Testis (tissue), 2 donors: ENCODE measurements around the gene HOXA3.

Experiments
- POLR2A ChIP-seq: fragments of 450-650 bp; IDR thresholded peaks from one replicate; pipeline ENCODE4 v1.6.1; 2017; ENCODE audit warnings: antibody characterized with exemption, mild to moderate bottlenecking, moderate library complexity
- TF ChIP-seq, protein P1 (sequence below), 3 experiments: fragments of 450-650 bp in 2 of 3; fragments of 200-600 bp in 1 of 3; sonication (generic) in 1 of 3; IDR thresholded peaks; one replicate each; pipeline ENCODE4 v1.5.1; 2016 to 2019; ENCODE audit warnings: antibody characterized with exemption in 3 of 3, mild to moderate bottlenecking in 2 of 3, moderate library complexity in 1 of 3

DNA sequence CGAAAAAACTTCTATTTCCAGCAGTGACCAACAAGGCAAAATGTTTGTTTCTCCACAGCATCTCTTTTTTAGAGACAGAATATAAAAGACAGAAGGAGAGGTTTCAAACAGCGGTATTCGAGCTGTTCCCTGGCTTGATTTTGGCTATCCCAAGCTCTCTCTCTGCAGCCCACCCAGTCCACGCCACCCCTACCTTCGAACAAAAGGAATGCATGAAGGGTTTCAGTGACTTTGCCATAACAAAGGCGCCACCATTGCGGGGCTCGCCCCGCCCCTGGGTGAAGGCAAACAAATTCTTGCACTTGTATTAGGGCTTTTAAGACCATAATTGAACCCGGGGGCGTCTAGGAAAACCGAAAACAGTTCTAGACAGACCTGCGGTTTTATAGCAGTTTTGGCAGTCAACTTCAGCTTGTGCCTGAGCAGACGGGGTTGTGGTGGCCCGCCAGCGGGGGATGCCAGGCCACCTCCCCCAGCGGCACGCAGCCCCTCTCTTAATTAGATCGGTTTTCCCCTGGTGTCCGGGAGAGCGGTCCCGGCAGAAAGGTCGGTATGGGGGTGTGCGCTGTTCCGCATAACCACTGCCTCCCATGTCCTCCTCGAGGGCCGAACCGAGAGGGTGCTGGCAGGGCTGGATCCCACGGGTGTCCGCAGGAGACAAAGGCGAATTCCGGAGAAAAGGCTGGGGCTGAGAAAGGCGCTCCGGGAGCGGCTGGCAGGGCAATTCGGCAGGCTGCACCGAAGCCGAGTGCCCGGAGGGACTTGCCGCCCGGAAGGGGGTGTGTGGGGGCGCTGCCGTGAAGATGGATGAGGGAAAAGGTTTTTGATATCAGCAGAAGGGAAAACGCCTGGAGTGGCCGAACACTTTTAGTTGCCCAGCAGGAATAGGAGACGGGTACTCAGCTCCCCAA, 35.3 kb upstream of the HOXA3 start:
- TF ChIP-seq, protein P1, sequence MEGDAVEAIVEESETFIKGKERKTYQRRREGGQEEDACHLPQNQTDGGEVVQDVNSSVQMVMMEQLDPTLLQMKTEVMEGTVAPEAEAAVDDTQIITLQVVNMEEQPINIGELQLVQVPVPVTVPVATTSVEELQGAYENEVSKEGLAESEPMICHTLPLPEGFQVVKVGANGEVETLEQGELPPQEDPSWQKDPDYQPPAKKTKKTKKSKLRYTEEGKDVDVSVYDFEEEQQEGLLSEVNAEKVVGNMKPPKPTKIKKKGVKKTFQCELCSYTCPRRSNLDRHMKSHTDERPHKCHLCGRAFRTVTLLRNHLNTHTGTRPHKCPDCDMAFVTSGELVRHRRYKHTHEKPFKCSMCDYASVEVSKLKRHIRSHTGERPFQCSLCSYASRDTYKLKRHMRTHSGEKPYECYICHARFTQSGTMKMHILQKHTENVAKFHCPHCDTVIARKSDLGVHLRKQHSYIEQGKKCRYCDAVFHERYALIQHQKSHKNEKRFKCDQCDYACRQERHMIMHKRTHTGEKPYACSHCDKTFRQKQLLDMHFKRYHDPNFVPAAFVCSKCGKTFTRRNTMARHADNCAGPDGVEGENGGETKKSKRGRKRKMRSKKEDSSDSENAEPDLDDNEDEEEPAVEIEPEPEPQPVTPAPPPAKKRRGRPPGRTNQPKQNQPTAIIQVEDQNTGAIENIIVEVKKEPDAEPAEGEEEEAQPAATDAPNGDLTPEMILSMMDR (IDR thresholded peaks at IDR 0.05): no peak
- no peak for TF ChIP-seq POLR2A
